Activated CD8-positive, alpha-beta T cell treated with anti-CD3 and anti-CD28 coated beads for 36 hours (primary cell): ENCODE results near the gene TIE1. TPM values are rescaled to one million over a fixed set of nuclear protein-coding genes. Genes with fewer than 3 reads are reported as not detected.

ENCODE experiments used
- ATAC-seq: fragments of 200-7000 bp; cut with Tn5 transposase; one replicate; pipeline ENCODE4 v1.10.0; 2021; ENCODE audit warnings: mild to moderate bottlenecking, moderate library complexity
- CTCF ChIA-PET: fragments of 350-600 bp; sonication (Branson Sonifier 250); formaldehyde crosslinking; loops from one replicate; lab custom pipeline; 2021; ENCODE audit warnings: antibody characterized with exemption; lab: Charles Lee
- POLR2A ChIA-PET: fragments of 350-600 bp; sonication (Branson Sonifier 250); formaldehyde crosslinking; loops from one replicate; lab custom pipeline; 2021; ENCODE audit warnings: antibody characterized with exemption; lab: Charles Lee
- DNase-seq: peaks from one replicate; pipeline ENCODE4 v3.0.0-alpha.2; 2020
- H3K27ac Mint-ChIP-seq: one replicate; pipeline ENCODE4 v1.8.0; 2021; ENCODE audit warnings: mild to moderate bottlenecking, mixed read lengths
- H3K27me3 Mint-ChIP-seq: one replicate; pipeline ENCODE4 v1.8.0; 2021; ENCODE audit warnings: mixed read lengths
- H3K36me3 Mint-ChIP-seq: one replicate; pipeline ENCODE4 v1.8.0; 2021; ENCODE audit warnings: low read depth, mixed read lengths
- H3K4me1 Mint-ChIP-seq: one replicate; pipeline ENCODE4 v1.8.0; 2021; ENCODE audit warnings: low read depth, mixed read lengths
- H3K4me3 Mint-ChIP-seq: one replicate; pipeline ENCODE4 v1.8.0; 2021; ENCODE audit warnings: mild to moderate bottlenecking, moderate library complexity, mixed read lengths
- H3K9me3 Mint-ChIP-seq: one replicate; pipeline ENCODE4 v1.8.0; 2021; ENCODE audit warnings: mixed read lengths
- CTCF ChIP-seq: fragments of 200-600 bp; IDR thresholded peaks from one replicate; pipeline ENCODE4 v1.8.0; 2022; ENCODE audit warnings: antibody characterized with exemption, mild to moderate bottlenecking
- intact Hi-C: fragments of 100-400 bp; cut with micrococcal nuclease; formaldehyde crosslinking; loops from one replicate; pipeline ENCODE4 v1.10.0; 2022
- total RNA-seq, 2 experiments: library from RNA; stranded (reverse); gene quantifications; one replicate each; pipeline ENCODE4 v1.2.3, GENCODE V29; 2021

The TIE1 gene
- total RNA-seq, 2 experiments from 2014 or later: 0.25 TPM; not detected in 1

- H3K27me3 Mint-ChIP-seq: peaks cover 11% of the 10 kb centered on the region
- H3K27ac Mint-ChIP-seq: peak overlapping the region; percentile 94
- peak overlapping the region; percentile 54 for H3K4me3 Mint-ChIP-seq
- CTCF ChIA-PET: no interaction called here
- peak; percentile 71 for DNase-seq
- intact Hi-C loops: no loop called here
- H3K4me1 Mint-ChIP-seq: peaks cover 21% of the 10 kb centered on the region
- peaks cover 5% of the 10 kb centered on the region for H3K36me3 Mint-ChIP-seq
- H3K9me3 Mint-ChIP-seq: peaks cover 5% of the 10 kb centered on the region
- TF ChIP-seq CTCF: no peak
- POLR2A ChIA-PET: interaction anchor here (0.7 to 1.0 kb wide), 2 partner anchors 116 to 153 kb away, joined by 3 read pairs; no protein-coding TSS in a partner anchor
- peak; percentile 91 for ATAC-seq
Observed at GRCh38 chr1:43274125-43274803, 26.5 kb upstream of the TIE1 start.

- no peak for TF ChIP-seq CTCF
- no peak for DNase-seq
- Mint-ChIP-seq H3K4me3 (peak overlapping the region; percentile 54), H3K9me3 (peaks cover 5% of the 10 kb centered on the region), H3K27ac (peak overlapping the region; percentile 94), H3K4me1 (peaks cover 21% of the 10 kb centered on the region), H3K27me3 (peaks cover 11% of the 10 kb centered on the region), H3K36me3 (peaks cover 5% of the 10 kb centered on the region)
- no peak for ATAC-seq
- ChIA-PET CTCF (no interaction called here), POLR2A (interaction anchor here (0.7 to 1.0 kb wide), 2 partner anchors 116 to 153 kb away, joined by 3 read pairs; no protein-coding TSS in a partner anchor)
- intact Hi-C loops: no loop called here
Observed at GRCh38 chr1:43274804-43275180, 26.0 kb upstream of the TIE1 start.

GRCh38 chr1:43275826-43276620 is 24.8 kb upstream of the TIE1 start:
- no peak for ATAC-seq
- intact Hi-C loops: no loop called here
- ChIA-PET POLR2A (no interaction called here), CTCF (interaction anchor here (0.5 kb wide), 1 partner anchor 496 kb away, joined by 3 read pairs; no protein-coding TSS in a partner anchor)
- peaks cover 5% of the 10 kb centered on the region for H3K36me3 Mint-ChIP-seq
- no peak overlapping the region for H3K27ac Mint-ChIP-seq
- TF ChIP-seq CTCF: no peak
- no peak overlapping the region for H3K4me3 Mint-ChIP-seq
- peaks cover 6% of the 10 kb centered on the region for H3K27me3 Mint-ChIP-seq
- H3K9me3 Mint-ChIP-seq: peaks cover 5% of the 10 kb centered on the region
- H3K4me1 Mint-ChIP-seq: peaks cover 15% of the 10 kb centered on the region
- no peak for DNase-seq

- Mint-ChIP-seq H3K4me3 (no peak overlapping the region), H3K36me3 (peaks cover 5% of the 10 kb centered on the region), H3K9me3 (peaks cover 5% of the 10 kb centered on the region), H3K27ac (no peak overlapping the region), H3K4me1 (peaks cover 11% of the 10 kb centered on the region), H3K27me3 (peaks cover 4% of the 10 kb centered on the region)
- CTCF ChIA-PET: no interaction called here
- TF ChIP-seq CTCF: no peak
- ATAC-seq (no peak), DNase-seq (no peak)
- POLR2A ChIA-PET: no interaction called here
- intact Hi-C loops: no loop called here
Observed at GRCh38 chr1:43276673-43277072, 24.1 kb upstream of the TIE1 start.
